A673 (cell line): ENCODE measurements around the gene SMS. TPM values are rescaled to one million over a fixed set of nuclear protein-coding genes. Genes with fewer than 3 reads are reported as not detected.

ENCODE experiments used
- BruUV-seq: library from RNA; stranded (reverse); fragments of 400-500 nt; replicated peaks from 2 replicates; lab custom pipeline; 2021; lab: Mats Ljungman, UMichigan
- CTCF ChIA-PET: fragments of 300-600 bp; sonication (Branson Sonifier 250); formaldehyde crosslinking; loops from one replicate; lab custom pipeline; 2022; ENCODE audit warnings: antibody characterized with exemption; lab: Charles Lee
- POLR2A ChIA-PET: fragments of 300-600 bp; sonication (Branson Sonifier 250); formaldehyde crosslinking; loops from one replicate; lab custom pipeline; 2022; ENCODE audit warnings: antibody characterized with exemption; ENCODE audit not compliant: low non-redundant PET; lab: Charles Lee
- DNase-seq: peaks from one replicate; pipeline ENCODE4 v3.0.0-alpha.2; 2015; ENCODE audit warnings: low spot score
- H3K27ac ChIP-seq: fragments of 200-600 bp; sonication (generic); 2 replicates; pipeline ENCODE4 v1.5.1; 2016; ENCODE audit warnings: mixed run types, low read depth, mild to moderate bottlenecking, mixed read lengths, antibody characterized with exemption, low read length; ENCODE audit not compliant: poor library complexity, severe bottlenecking
- H3K27me3 ChIP-seq: fragments of 200-600 bp; sonication (generic); replicated peaks from 2 replicates; pipeline ENCODE4 v1.6.1; 2017; ENCODE audit warnings: mixed run types, low read depth, mild to moderate bottlenecking, mixed read lengths, antibody characterized with exemption, low read length; ENCODE audit not compliant: insufficient read depth, poor library complexity
- H3K36me3 ChIP-seq: fragments of 200-600 bp; sonication (generic); 2 replicates; pipeline ENCODE4 v1.6.1; 2016; ENCODE audit warnings: mixed run types, mild to moderate bottlenecking, mixed read lengths, antibody characterized with exemption, low read length; ENCODE audit not compliant: insufficient read depth, poor library complexity, severe bottlenecking
- H3K4me1 ChIP-seq: fragments of 200-600 bp; sonication (generic); 2 replicates; pipeline ENCODE4 v1.6.1; 2017; ENCODE audit warnings: mixed run types, mild to moderate bottlenecking, mixed read lengths, antibody characterized with exemption, low read length; ENCODE audit not compliant: insufficient read depth, poor library complexity, severe bottlenecking
- H3K4me3 ChIP-seq: fragments of 200-600 bp; sonication (generic); 2 replicates; pipeline ENCODE4 v1.5.1; 2016; ENCODE audit warnings: low read depth, mixed run types, mild to moderate bottlenecking, mixed read lengths, low read length; ENCODE audit not compliant: poor library complexity, severe bottlenecking
- H3K9me3 ChIP-seq: fragments of 200-600 bp; sonication (generic); 2 replicates; pipeline ENCODE4 v1.6.1; 2016; ENCODE audit warnings: mixed run types, low read depth, mild to moderate bottlenecking, mixed read lengths, antibody characterized with exemption, low read length; ENCODE audit not compliant: poor library complexity, severe bottlenecking
- EZH2 ChIP-seq: fragments of 200-600 bp; sonication (generic); IDR thresholded peaks from 2 replicates; pipeline ENCODE4 v1.6.1; 2017; ENCODE audit warnings: borderline replicate concordance, low read depth, mild to moderate bottlenecking, mixed read lengths, antibody characterized with exemption, low read length; ENCODE audit not compliant: poor library complexity, severe bottlenecking
- intact Hi-C: fragments of 100-400 bp; cut with micrococcal nuclease; formaldehyde crosslinking; loops from one replicate; pipeline ENCODE4 v1.10.0; 2022; ENCODE audit not compliant: unreplicated experiment
- total RNA-seq: library from RNA; stranded (reverse); gene quantifications from 2 replicates; pipeline ENCODE4 v1.2.3, GENCODE V29; 2021
- TF ChIP-seq, protein P1 (sequence below): fragments of 300-800, 200-600 bp; sonication (generic); conservative IDR thresholded peaks from 2 replicates; pipeline ENCODE4 v1.5.1; 2017; ENCODE audit warnings: low read depth, mild to moderate bottlenecking, antibody characterized with exemption, low read length, moderate library complexity, mixed read lengths

Gene SMS
- total RNA-seq, 1 experiment from 2014 or later: 108 TPM

DNA sequence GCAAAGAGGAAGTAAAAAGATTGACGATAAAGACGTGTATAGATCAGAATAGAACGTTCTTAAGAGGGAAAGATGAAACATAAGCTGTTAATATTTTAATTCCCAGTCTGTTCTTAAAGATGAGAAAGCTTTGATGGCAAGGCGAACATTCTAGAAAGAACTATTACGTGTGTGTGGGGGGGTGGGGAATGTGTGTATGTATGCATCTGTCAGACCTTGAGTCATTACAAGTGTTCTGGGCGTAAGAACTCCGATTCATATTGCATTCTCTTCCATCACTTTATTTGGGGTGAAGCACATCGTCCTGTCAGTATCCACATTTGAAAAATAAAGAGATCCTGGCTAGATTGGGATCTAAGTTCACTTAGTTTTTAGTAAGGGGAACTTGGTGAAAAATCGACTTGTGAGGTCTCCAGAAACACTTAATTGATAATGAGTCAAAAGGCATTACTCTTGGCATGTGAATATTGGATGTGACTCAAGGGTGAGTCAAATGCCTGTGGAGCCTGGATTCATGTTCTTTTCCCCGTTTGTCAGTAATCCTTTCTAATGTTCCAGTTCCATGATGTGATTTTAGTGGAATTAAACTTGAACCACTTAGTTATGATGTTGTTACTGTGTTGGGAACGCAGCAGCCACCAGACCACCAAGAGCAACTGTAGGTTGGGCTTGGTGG lies 3.1 kb downstream of the SMS start:
- no peaks in the 10 kb centered on the region for H3K27me3 ChIP-seq
- H3K4me3 ChIP-seq: no peak overlapping the region
- intact Hi-C loops: no loop called here
- CTCF ChIA-PET: no interaction called here
- H3K36me3 ChIP-seq: no peaks in the 10 kb centered on the region
- no peak overlapping the region for H3K27ac ChIP-seq
- DNase-seq: peak; percentile 35
- POLR2A ChIA-PET: no interaction called here
- peaks cover 18% of the 10 kb centered on the region for H3K4me1 ChIP-seq
- TF ChIP-seq EZH2: no peak
- TF ChIP-seq, protein P1, sequence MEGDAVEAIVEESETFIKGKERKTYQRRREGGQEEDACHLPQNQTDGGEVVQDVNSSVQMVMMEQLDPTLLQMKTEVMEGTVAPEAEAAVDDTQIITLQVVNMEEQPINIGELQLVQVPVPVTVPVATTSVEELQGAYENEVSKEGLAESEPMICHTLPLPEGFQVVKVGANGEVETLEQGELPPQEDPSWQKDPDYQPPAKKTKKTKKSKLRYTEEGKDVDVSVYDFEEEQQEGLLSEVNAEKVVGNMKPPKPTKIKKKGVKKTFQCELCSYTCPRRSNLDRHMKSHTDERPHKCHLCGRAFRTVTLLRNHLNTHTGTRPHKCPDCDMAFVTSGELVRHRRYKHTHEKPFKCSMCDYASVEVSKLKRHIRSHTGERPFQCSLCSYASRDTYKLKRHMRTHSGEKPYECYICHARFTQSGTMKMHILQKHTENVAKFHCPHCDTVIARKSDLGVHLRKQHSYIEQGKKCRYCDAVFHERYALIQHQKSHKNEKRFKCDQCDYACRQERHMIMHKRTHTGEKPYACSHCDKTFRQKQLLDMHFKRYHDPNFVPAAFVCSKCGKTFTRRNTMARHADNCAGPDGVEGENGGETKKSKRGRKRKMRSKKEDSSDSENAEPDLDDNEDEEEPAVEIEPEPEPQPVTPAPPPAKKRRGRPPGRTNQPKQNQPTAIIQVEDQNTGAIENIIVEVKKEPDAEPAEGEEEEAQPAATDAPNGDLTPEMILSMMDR: no peak
- H3K9me3 ChIP-seq: no peaks in the 10 kb centered on the region
- BruUV-seq: no TSS peak

DNA sequence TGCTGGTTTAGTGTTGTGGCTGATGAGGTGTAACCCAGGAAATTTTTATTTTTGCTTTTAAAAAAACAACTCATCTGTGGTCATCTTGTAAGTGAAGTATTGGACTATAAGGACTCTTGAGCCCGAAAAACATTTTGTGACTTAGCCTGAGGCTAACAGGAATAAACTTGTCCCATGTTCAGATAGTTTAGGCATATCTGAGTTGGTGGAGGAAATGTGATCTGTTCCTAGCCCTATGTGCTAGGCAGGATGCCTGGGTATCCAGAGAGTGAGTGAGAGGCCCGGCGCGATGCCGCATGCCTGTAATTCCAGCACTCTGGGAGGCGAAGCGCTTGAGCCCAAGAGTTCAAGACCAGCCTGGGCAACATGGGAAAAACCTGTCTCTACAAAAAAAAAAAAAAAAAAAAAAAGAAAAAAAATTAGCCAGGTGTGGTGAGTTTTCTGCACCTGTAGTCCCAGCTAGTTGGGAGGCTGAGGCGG lies 3.7 kb downstream of the SMS start:
- TF ChIP-seq, protein P1: no peak
- TF ChIP-seq EZH2: no peak
- H3K27me3 ChIP-seq: no peaks in the 10 kb centered on the region
- POLR2A ChIA-PET: no interaction called here
- intact Hi-C loops: no loop called here
- H3K9me3 ChIP-seq: no peaks in the 10 kb centered on the region
- no TSS peak for BruUV-seq
- CTCF ChIA-PET: no interaction called here
- H3K4me1 ChIP-seq: peaks cover 18% of the 10 kb centered on the region
- H3K36me3 ChIP-seq: no peaks in the 10 kb centered on the region
- no peak for DNase-seq
- H3K4me3 ChIP-seq: no peak overlapping the region
- no peak overlapping the region for H3K27ac ChIP-seq

DNA sequence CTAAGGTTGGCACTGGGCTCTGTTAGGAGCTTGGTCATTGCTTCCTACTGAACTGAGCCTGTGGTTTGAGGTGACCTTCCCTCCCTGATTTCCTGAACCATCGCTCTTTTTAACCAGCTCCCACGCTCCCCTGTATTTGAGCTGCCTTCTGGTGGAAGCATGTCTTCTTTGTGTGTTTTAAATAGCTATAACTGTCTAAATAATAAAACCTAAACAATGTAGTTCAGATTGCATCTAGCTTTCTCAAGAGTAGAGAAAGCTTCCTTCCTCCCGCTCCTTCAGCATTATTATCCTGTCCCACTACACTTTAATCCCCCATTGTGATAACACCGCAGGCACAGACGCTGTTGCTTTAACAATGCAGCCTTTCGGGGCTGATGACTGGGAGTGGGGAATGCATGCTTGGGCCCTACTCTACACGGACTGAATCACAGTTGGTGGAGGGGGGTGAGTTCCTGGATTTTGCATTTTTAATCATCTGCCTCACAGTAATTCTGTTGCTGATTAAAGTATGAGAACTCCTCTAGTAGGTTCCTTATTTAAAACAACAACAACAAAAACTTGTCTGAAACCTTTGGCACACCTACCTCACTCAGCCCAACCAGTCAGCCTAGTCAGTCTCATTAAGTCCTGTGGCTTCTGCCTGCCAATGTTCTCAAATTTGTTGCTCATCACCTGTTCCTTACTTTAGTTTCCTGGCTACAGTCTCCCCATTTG lies 6.6 kb downstream of the SMS start:
- TF ChIP-seq, protein P1: no peak
- no peak for TF ChIP-seq EZH2
- intact Hi-C loops: no loop called here
- H3K9me3 ChIP-seq: no peaks in the 10 kb centered on the region
- H3K27me3 ChIP-seq: no peaks in the 10 kb centered on the region
- H3K4me3 ChIP-seq: no peak overlapping the region
- no TSS peak for BruUV-seq
- H3K4me1 ChIP-seq: peaks cover 18% of the 10 kb centered on the region
- H3K36me3 ChIP-seq: no peaks in the 10 kb centered on the region
- CTCF ChIA-PET: no interaction called here
- DNase-seq: peak; percentile 68
- POLR2A ChIA-PET: no interaction called here
- peak overlapping the region; percentile 43 for H3K27ac ChIP-seq
